H1 (cell line): Measurements from ENCODE around the gene RPGR.

Experiments used
- ASH2L ChIP-seq: fragments of 200-600, 300-600 bp; sonication (generic); IDR thresholded peaks from one replicate; pipeline ENCODE4 v1.7.1; 2017; ENCODE audit warnings: low read length
- CHD2 ChIP-seq: IDR thresholded peaks from 2 replicates; pipeline ENCODE4 v1.6.1; 2012; ENCODE audit warnings: low read length, improper control_type of control experiment
- JUND ChIP-seq: IDR thresholded peaks from 2 replicates; pipeline ENCODE4 v1.6.1; 2011; ENCODE audit warnings: mild to moderate bottlenecking, improper control_type of control experiment, low read length
- SIN3A ChIP-seq, 2 experiments: IDR thresholded peaks in 1 of 2; conservative IDR thresholded peaks in 1 of 2; 2 replicates each; pipeline ENCODE4 v1.6.1; 2011 to 2012; ENCODE audit warnings: low read length in 2 of 2, improper control_type of control experiment in 1 of 2, low read depth in 1 of 2, mild to moderate bottlenecking in 1 of 2
- SP1 ChIP-seq: IDR thresholded peaks from 2 replicates; pipeline ENCODE4 v1.6.1; 2011; ENCODE audit warnings: low read depth, low read length
- TAF1 ChIP-seq: IDR thresholded peaks from 2 replicates; pipeline ENCODE4 v1.6.1; 2011; ENCODE audit warnings: mild to moderate bottlenecking, low read depth, low read length
- TEAD4 ChIP-seq: IDR thresholded peaks from 2 replicates; pipeline ENCODE4 v1.6.1; 2012; ENCODE audit warnings: low read depth, low read length, inconsistent platforms, mixed read lengths

GRCh38 chrX:38315186-38315585 lies 12.1 kb downstream of the RPGR start:
- TF ChIP-seq TEAD4 (no peak), JUND (no peak), SIN3A (conservative IDR thresholded peaks at IDR 0.05 in 1 of 2, IDR thresholded peaks at IDR 0.05 in 1 of 2; ENCODE audit: low read depth in 1 of 2, low read length in 2 of 2) (no peak), CHD2 (no peak), TAF1 (no peak), ASH2L (no peak), SP1 (no peak)
